ENCODE data around the gene SPACDR. TPM values are rescaled to one million over a fixed set of nuclear protein-coding genes. Genes with fewer than 3 reads are reported as not detected.

Gene SPACDR
- total RNA-seq, 4 donors from 2014 or later, result 0.78 TPM; not detected in 3

DNA sequence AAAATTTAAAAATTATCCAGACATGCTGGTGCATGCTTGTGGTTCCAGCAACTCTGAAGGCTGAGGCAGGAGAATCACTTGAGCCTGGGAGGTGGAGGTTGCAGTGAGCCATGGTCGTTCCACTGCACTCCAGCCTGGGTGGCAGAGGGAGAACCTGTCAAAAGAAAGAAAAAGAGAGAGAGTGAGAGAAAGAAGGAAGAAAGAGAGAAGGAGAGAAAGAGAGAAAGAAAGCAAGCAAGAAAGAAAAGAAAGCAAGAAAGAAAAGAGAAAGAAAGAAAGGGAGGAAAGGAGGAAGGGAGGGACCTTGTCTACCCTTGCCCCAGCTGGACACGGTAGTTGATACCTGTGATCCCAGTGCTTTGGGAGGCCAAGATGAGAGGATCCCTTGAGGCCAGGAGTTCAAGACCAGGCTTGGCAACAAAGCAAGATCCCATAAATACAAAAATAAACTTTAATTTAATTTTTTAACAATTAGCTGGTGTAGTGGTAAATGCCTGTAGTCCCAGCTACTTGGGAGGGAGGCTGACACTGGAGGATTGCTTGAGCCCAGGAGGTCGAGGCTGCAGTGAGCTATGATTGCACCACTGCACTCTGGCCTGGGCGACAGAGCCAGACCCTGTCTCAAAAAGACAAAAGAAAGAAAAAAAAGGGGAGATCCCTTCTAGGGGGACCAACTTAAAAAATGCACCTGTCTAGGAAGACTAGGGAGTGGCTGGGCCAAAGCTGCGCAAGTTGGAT lies 28.8 kb upstream of the SPACDR start:
- H3K27ac ChIP-seq (replicated peaks in 1 of 4), result peak overlapping the region in 1 of 4 donors; percentile 22
- peaks cover 0 to 9% (median 3%) of the 10 kb centered on the region in 4 donors for H3K36me3 ChIP-seq
- DNase-seq (ENCODE audit: extremely low spot score), result no peak

DNA sequence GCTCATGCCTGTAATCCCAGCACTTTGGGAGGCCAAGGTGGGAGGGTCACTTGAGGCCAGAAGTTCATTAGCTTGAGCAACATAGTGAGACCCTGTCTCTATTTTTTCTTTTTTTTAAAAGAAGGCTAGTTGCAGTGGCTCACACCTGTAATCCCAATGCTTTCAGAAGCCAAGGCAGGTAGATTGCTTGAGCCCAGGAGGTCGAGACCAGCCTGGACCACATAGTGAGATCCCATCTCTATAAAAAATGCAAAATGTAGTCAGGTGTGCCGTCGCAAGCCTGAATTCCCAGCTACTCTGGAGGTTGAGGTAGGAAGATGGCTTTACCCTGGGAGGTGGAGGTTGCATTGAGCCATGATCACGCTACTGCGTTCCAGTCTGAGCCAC lies 27.1 kb upstream of the SPACDR start:
- DNase-seq (ENCODE audit: extremely low spot score), result no peak
- Histone ChIP-seq H3K9me3 (no peaks in the 10 kb centered on the region), H3K4me3 (no peak overlapping the region), H3K4me1 (peaks cover 12 to 27% (median 23%) of the 10 kb centered on the region in 4 donors), H3K27me3 (peaks cover 0 to 8% (median 0%) of the 10 kb centered on the region in 4 donors), H3K36me3 (peaks cover 0 to 9% (median 3%) of the 10 kb centered on the region in 4 donors), H3K27ac (replicated peaks in 1 of 4) (no peak overlapping the region)
- WGBS, result 97% methylated on average over 5 of the region's 5 CpGs
- intact Hi-C loops (cut with DNase I), result no loop called here
- TF ChIP-seq POLR2A (IDR thresholded peaks at IDR 0.05; ENCODE audit: low read depth), result no peak
- TF ChIP-seq, protein P1, sequence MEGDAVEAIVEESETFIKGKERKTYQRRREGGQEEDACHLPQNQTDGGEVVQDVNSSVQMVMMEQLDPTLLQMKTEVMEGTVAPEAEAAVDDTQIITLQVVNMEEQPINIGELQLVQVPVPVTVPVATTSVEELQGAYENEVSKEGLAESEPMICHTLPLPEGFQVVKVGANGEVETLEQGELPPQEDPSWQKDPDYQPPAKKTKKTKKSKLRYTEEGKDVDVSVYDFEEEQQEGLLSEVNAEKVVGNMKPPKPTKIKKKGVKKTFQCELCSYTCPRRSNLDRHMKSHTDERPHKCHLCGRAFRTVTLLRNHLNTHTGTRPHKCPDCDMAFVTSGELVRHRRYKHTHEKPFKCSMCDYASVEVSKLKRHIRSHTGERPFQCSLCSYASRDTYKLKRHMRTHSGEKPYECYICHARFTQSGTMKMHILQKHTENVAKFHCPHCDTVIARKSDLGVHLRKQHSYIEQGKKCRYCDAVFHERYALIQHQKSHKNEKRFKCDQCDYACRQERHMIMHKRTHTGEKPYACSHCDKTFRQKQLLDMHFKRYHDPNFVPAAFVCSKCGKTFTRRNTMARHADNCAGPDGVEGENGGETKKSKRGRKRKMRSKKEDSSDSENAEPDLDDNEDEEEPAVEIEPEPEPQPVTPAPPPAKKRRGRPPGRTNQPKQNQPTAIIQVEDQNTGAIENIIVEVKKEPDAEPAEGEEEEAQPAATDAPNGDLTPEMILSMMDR (IDR thresholded peaks at IDR 0.05), result no peak
- TF ChIP-seq EP300 (IDR thresholded peaks at IDR 0.05), result no peak
- no peak for TF ChIP-seq POLR2AphosphoS5 (IDR thresholded peaks at IDR 0.05)

More for the DNA sequence above, 28.8 kb upstream of the SPACDR start:
- 88% methylated on average over 5 of the region's 5 CpGs for WGBS
- Histone ChIP-seq H3K4me3 (peak overlapping the region; percentile 48 to 59 (median 50)), H3K9me3 (no peaks in the 10 kb centered on the region), H3K27me3 (peaks cover 0 to 8% (median 0%) of the 10 kb centered on the region in 4 donors), H3K4me1 (peaks cover 12 to 26% (median 21%) of the 10 kb centered on the region in 4 donors)
- intact Hi-C loops (cut with DNase I), result no loop called here
- TF ChIP-seq, protein P1 (IDR thresholded peaks at IDR 0.05), result no peak
- TF ChIP-seq EP300 (IDR thresholded peaks at IDR 0.05) (no peak), POLR2AphosphoS5 (IDR thresholded peaks at IDR 0.05) (no peak), POLR2A (IDR thresholded peaks at IDR 0.05; ENCODE audit: low read depth) (no peak)

DNA sequence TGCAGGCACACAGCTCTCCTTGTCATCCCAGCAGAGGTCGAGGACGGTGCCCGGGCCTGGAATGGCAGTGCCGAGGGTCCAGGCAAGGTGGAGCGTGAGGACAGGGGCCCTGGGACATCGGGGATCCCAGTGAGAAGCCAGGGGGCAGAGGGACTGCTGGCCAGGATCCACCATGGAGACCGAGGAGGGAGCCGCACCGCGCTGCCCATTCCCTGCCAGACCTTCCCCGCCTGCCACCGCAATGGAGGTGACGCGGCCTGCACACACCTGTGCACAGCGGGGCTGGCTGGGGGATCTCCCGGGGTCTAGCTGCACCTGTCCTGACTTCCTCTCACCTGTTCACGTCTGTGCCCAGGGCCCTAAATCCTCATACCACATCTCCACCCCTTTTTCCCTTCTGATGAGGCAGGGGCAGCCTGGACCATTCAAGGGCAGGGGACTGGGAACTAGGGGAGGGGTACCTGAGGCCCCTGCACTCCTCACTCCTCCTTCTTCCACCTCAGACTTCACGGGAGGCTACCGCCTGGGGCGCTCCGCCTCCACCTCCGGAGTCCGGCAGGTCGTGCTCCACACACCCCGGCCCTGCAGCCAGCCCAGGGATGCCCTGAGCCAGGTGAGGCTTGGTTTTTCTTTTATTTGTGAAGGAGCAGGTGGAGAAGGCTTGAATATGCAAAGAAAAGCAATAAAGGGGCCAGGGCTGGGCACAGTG lies 26.6 kb upstream of the SPACDR start:
- Histone ChIP-seq H3K27me3 (peaks cover 0 to 8% (median 0%) of the 10 kb centered on the region in 4 donors), H3K36me3 (peaks cover 0 to 9% (median 3%) of the 10 kb centered on the region in 4 donors), H3K4me1 (peaks cover 12 to 33% (median 24%) of the 10 kb centered on the region in 4 donors), H3K4me3 (no peak overlapping the region), H3K27ac (replicated peaks in 1 of 4) (no peak overlapping the region), H3K9me3 (no peaks in the 10 kb centered on the region)
- intact Hi-C loops (cut with DNase I), result no loop called here
- no peak for DNase-seq (ENCODE audit: extremely low spot score)
- WGBS, result 94% methylated on average over 20 of the region's 25 CpGs
- TF ChIP-seq POLR2AphosphoS5 (IDR thresholded peaks at IDR 0.05) (no peak), EP300 (IDR thresholded peaks at IDR 0.05) (no peak), POLR2A (IDR thresholded peaks at IDR 0.05; ENCODE audit: low read depth) (no peak)
- TF ChIP-seq, protein P1 (IDR thresholded peaks at IDR 0.05), result no peak

DNA sequence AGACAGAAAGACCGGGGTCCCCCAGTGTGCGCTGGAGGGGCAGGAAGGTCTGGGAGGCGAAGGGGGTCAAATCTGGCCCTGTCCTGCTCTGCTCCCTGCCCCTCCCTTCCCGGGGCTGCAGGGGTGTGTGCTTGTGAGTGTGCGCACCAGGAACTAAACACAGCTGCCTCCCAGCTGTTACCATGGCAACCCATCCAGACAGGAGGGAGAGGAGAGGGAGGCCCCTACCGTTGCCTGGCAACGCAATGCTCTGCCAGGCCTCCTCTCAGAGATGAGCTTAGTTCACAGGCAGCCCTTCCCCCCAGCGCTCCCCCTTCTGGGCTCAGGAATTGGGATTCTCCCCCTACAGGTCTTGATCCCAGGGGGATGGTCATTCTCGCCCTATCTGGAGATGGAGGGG lies 25.8 kb upstream of the SPACDR start:
- TF ChIP-seq POLR2A (IDR thresholded peaks at IDR 0.05; ENCODE audit: low read depth), result no peak
- no peak for TF ChIP-seq EP300 (IDR thresholded peaks at IDR 0.05)
- TF ChIP-seq POLR2AphosphoS5 (IDR thresholded peaks at IDR 0.05), result no peak
- TF ChIP-seq, protein P1 (IDR thresholded peaks at IDR 0.05), result no peak
- H3K9me3 ChIP-seq, result no peaks in the 10 kb centered on the region
- no peak overlapping the region for H3K4me3 ChIP-seq
- no peak for DNase-seq (ENCODE audit: extremely low spot score)
- H3K27ac ChIP-seq (replicated peaks in 1 of 4), result no peak overlapping the region
- H3K4me1 ChIP-seq, result peaks cover 12 to 41% (median 28%) of the 10 kb centered on the region in 4 donors
- WGBS, result 27% methylated on average over 4 of the region's 9 CpGs
- peaks cover 0 to 8% (median 0%) of the 10 kb centered on the region in 4 donors for H3K27me3 ChIP-seq
- peaks cover 0 to 9% (median 3%) of the 10 kb centered on the region in 4 donors for H3K36me3 ChIP-seq
- intact Hi-C loops (cut with DNase I), result no loop called here

Data from esophagus muscularis mucosa (tissue), 4 donors.